Astrocyte (in vitro differentiated cells and primary cell): ENCODE data around the gene CHRM2.

Experiments used
- CTCF ChIP-seq: IDR thresholded peaks from 2 replicates; pipeline ENCODE4 v1.5.1; 2011; ENCODE audit warnings: low read depth, mild to moderate bottlenecking, inconsistent platforms, low read length, moderate library complexity; ENCODE audit not compliant: insufficient read depth
- EZH2 ChIP-seq: IDR thresholded peaks from 2 replicates; pipeline ENCODE4 v1.6.1; 2012; ENCODE audit warnings: mild to moderate bottlenecking, low read length, inconsistent platforms; ENCODE audit not compliant: insufficient read depth

DNA sequence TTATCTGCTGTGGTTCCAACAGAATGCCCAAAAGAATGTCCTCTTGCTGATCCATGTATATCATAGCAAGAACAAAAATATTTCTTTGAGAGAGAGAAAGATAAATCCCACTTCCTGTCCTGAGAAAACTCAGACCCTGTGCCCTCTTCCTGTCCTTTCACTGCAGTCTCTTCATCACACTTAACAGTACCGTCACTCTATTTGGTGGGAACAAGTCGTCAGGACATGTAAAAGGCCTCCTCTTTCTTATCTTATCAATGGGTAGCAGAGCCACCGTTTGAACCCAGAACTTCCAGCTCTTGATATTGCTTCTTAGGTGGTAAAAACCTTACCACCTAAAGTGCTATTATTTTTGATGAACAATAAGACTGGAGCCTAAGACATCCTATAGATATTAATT lies 43.9 kb downstream of the CHRM2 start:
- TF ChIP-seq CTCF (no peak), EZH2 (no peak)
